Heart left ventricle (tissue), 16 donors: ENCODE results near the gene PHEX. TPM values are rescaled to one million over a fixed set of nuclear protein-coding genes. Genes with fewer than 3 reads are reported as not detected.

Experiments
- ATAC-seq, 4 donors: fragments of 200-7000 bp; cut with Tn5 transposase; one replicate each; pipeline ENCODE4 v1.9.1; 2020 to 2022; ENCODE audit warnings: moderate library complexity in 4 of 4, mild to moderate bottlenecking in 3 of 4, moderate number of reproducible peaks in 1 of 4
- DNase-seq, 5 donors: peaks; one replicate each; pipeline ENCODE4 v3.0.0-alpha.2; 2020
- H3K27ac ChIP-seq, 12 donors: fragments of 200-600 bp; sonication (generic) in 4 of 12; one replicate each; pipeline versions ENCODE4 v1.5.0 to v1.8.0; 2016 to 2022; ENCODE audit warnings: mild to moderate bottlenecking in 2 of 12
- H3K27me3 ChIP-seq, 9 donors: fragments of 200-600 bp; sonication (generic) in 2 of 9; one replicate each; pipeline versions ENCODE4 v1.5.1 to v1.8.0; 2016 to 2022; ENCODE audit warnings: mild to moderate bottlenecking in 3 of 9
- H3K36me3 ChIP-seq, 9 donors: fragments of 200-600 bp; sonication (generic) in 2 of 9; one replicate each; pipeline versions ENCODE4 v1.5.0 to v1.8.0; 2018 to 2022; ENCODE audit warnings: mild to moderate bottlenecking in 2 of 9
- H3K4me1 ChIP-seq, 12 donors: fragments of 200-600 bp; sonication (generic) in 4 of 12; one replicate each; pipeline versions ENCODE4 v1.5.0 to v1.8.0; 2016 to 2022; ENCODE audit warnings: mild to moderate bottlenecking in 3 of 12
- H3K4me3 ChIP-seq, 12 donors: fragments of 200-600 bp; sonication (generic) in 4 of 12; one replicate each; pipeline versions ENCODE4 v1.5.0 to v1.8.0; 2017 to 2022; ENCODE audit warnings: mild to moderate bottlenecking in 9 of 12, moderate library complexity in 4 of 12
- H3K9me3 ChIP-seq, 12 donors: fragments of 200-600 bp; sonication (generic) in 4 of 12; one replicate each; pipeline versions ENCODE4 v1.5.0 to v1.8.0; 2016 to 2022; ENCODE audit warnings: mild to moderate bottlenecking in 1 of 12
- POLR2A ChIP-seq, 2 donors: fragments of 450-650 bp; IDR thresholded peaks; one replicate each; pipeline ENCODE4 v1.6.1; 2017; ENCODE audit warnings: antibody characterized with exemption in 2 of 2, mild to moderate bottlenecking in 2 of 2, moderate library complexity in 2 of 2
- WGBS, 4 donors: extraction: QIAGEN DNeasy Blood & Tissue Kit in 2 of 4; methylation state at CpG; one replicate each; pipeline versions ENCODE4 v1.1.5 to v1.1.7; 2013 to 2018; 5-methylcytosine and 5-hydroxymethylcytosine counted together
- intact Hi-C, 10 donors: fragments of 100-400 bp; cut with DNase I; formaldehyde crosslinking; loops; one replicate each; pipeline versions ENCODE4 v1.11.1 to v1.14.2; 2022
- polyA plus RNA-seq, 2 donors: library from polyadenylated mRNA; stranded (reverse); fragments of 200-250 nt; gene quantifications; one replicate each; pipeline ENCODE4 v1.2.3, GENCODE V29; 2013
- total RNA-seq, 9 donors: library from RNA; depleted of rRNA in 2 of 9; stranded (reverse); fragments of >200 nt in 2 of 9; fragmentation: NEBNext Ultra II Directional in 3 of 9; extraction: Animal tissue kit (Norgen Biotek cat#: 25700) in 3 of 9; gene quantifications; one replicate each; pipeline versions ENCODE4 v1.1.0 to v1.2.4, GENCODE V29; 2016 to 2023
- TF ChIP-seq, protein P1 (sequence below), 12 donors: fragments of 200-600 bp; sonication (generic) in 4 of 12; IDR thresholded peaks; one replicate each; pipeline versions ENCODE4 v1.5.0 to v1.8.0; 2018 to 2022; ENCODE audit warnings: antibody characterized with exemption in 12 of 12, mild to moderate bottlenecking in 5 of 12
- donor health status: ischemic (EF 13 %, LVEDD 7.1; RV severe dilation, severe dysfunction).
- donor health status: healthy with polysubstance abuse.
- donor health status: DM: no; HTN: yes; CAD: no.
- donor health status: DM: no; HTN: no; CAD: no.
- donor health status: ischemic (EF 25% LVEDD 6.9; RV normal size, moderate dysfunction).
- donor health status: ischemic (EF 25% LVEDD 5.7; RV mildly dilated, moderate dysfunction).
- donor health status: healthy.
- donor health status: DM: yes; HTN: yes; CAD: no.
- donor health status: ischemic (EF 35%, LVEDD 5.7; RV mildly dilated, moderate dysfunction).
- donor health status: nonischemic (EF 11% LVEDD 7.7; RV severe dilation, severe dysfunction).
- donor health status: DM: yes; HTN: yes; CAD: no.
- donor health status: PGD.
- donor health status: ischemic (EF 29% LVEDD 5.4; RV normal size, mild dysfunction).
- donor health status: nonischemic (EF 23%, LVEDD 6.1; RV moderate dilation, normal function).

Gene PHEX
- total and polyA plus RNA-seq, 11 donors = 0.01 to 0.53 (median 0.23) TPM; not detected in 5

DNA sequence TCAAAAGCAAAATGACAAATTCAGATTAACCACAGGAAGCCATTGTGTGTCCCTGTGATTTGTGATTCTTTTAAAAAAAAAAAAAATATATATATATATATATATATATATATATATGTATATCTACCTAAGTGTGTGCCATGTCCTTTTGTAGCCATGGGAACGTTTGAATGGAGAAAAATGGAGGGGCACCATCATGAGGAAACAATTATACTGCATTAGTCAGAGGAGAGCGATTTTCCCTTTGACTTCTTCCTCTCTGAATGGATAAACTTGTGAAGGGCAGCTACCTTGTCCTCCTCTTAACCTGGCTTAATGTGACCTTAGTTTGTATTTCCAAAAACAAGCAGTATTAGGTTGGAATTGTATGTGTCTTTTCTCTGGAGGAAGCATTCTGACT, 217.2 kb downstream of the PHEX start:
- WGBS, 4 donors = 47 to 79% (median 64%) methylated on average over 2 of the region's 2 CpGs
- Histone ChIP-seq H3K27ac (no peak overlapping the region), H3K27me3 (peaks cover 0 to 4% (median 0%) of the 10 kb centered on the region in 9 donors), H3K4me1 (no peaks in the 10 kb centered on the region), H3K9me3 (no peaks in the 10 kb centered on the region), H3K4me3 (no peak overlapping the region), H3K36me3 (no peaks in the 10 kb centered on the region)
- ATAC-seq = no peak
- no peak for TF ChIP-seq POLR2A (IDR thresholded peaks at IDR 0.05)
- TF ChIP-seq, protein P1, sequence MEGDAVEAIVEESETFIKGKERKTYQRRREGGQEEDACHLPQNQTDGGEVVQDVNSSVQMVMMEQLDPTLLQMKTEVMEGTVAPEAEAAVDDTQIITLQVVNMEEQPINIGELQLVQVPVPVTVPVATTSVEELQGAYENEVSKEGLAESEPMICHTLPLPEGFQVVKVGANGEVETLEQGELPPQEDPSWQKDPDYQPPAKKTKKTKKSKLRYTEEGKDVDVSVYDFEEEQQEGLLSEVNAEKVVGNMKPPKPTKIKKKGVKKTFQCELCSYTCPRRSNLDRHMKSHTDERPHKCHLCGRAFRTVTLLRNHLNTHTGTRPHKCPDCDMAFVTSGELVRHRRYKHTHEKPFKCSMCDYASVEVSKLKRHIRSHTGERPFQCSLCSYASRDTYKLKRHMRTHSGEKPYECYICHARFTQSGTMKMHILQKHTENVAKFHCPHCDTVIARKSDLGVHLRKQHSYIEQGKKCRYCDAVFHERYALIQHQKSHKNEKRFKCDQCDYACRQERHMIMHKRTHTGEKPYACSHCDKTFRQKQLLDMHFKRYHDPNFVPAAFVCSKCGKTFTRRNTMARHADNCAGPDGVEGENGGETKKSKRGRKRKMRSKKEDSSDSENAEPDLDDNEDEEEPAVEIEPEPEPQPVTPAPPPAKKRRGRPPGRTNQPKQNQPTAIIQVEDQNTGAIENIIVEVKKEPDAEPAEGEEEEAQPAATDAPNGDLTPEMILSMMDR (IDR thresholded peaks at IDR 0.05) = no peak
- no peak for DNase-seq
- intact Hi-C loops = no loop called here

DNA sequence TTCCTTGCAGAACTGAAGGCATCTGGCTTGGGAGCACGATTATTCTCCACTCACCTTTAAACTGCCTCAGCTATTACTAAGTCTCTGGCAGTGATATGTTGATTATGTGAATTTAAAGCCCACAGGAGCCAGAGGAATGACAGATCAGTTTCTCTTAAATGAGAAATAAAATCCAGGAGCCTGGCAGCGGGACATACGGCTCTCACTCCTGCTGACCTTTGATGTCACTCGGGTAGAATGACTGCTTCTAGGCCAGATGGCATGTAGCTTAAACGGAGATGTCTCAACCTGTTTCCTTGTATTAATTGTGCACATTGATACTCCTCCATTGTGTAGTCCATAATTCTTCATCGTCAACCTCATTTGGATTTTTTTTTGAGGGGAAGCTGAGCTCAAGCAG, 236.6 kb downstream of the PHEX start:
- Histone ChIP-seq H3K27me3 (no peaks in the 10 kb centered on the region), H3K4me1 (no peaks in the 10 kb centered on the region), H3K9me3 (no peaks in the 10 kb centered on the region), H3K27ac (no peak overlapping the region), H3K4me3 (no peak overlapping the region), H3K36me3 (no peaks in the 10 kb centered on the region)
- ATAC-seq (no peak), DNase-seq (no peak)
- 62 to 83% (median 79%) methylated on average over 6 of the region's 6 CpGs for WGBS, 4 donors
- TF ChIP-seq, protein P1 (IDR thresholded peaks at IDR 0.05) = no peak
- no peak for TF ChIP-seq POLR2A (IDR thresholded peaks at IDR 0.05)
- intact Hi-C loops = no loop called here

DNA sequence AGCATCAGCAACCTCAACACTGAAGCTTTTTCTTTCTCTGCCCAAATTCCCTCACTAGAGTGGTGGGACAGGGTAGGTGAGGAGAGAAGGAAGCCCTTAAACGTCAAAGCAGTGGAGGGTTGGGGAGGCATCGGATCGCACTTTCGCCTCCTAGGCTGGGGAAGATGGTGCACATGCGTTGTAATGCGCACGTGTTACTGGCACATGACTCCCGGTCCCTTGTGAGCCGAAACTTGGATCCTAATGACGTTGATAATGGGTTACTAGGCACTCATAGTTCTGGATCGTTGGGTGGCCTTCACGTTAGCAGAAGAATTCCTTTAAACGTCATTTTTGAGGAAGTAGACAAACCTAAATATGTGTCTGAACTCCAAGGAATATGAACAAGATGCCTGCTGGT, 240.5 kb downstream of the PHEX start, which contains the start of gene CBLL2:
Gene CBLL2, plus strand, starts transcription at position 301 of the 400 bp plus-strand sequence. Its CDS starts 79 bp downstream, at position 380.
- Histone ChIP-seq H3K36me3 (no peaks in the 10 kb centered on the region), H3K4me3 (no peak within 1 kb of the TSS), H3K27ac (no peak within 1 kb of the TSS), H3K4me1 (no peaks in the 10 kb centered on the region), H3K27me3 (no peaks in the 10 kb centered on the region), H3K9me3 (no peaks in the 10 kb centered on the region)
- intact Hi-C loops = no loop called here
- ATAC-seq (no peak), DNase-seq (no peak)
- TF ChIP-seq POLR2A (IDR thresholded peaks at IDR 0.05) = no peak
- TF ChIP-seq, protein P1 (IDR thresholded peaks at IDR 0.05) = no peak
- 77 to 89% (median 88%) methylated on average over 13 of the region's 13 CpGs for WGBS, 4 donors

DNA sequence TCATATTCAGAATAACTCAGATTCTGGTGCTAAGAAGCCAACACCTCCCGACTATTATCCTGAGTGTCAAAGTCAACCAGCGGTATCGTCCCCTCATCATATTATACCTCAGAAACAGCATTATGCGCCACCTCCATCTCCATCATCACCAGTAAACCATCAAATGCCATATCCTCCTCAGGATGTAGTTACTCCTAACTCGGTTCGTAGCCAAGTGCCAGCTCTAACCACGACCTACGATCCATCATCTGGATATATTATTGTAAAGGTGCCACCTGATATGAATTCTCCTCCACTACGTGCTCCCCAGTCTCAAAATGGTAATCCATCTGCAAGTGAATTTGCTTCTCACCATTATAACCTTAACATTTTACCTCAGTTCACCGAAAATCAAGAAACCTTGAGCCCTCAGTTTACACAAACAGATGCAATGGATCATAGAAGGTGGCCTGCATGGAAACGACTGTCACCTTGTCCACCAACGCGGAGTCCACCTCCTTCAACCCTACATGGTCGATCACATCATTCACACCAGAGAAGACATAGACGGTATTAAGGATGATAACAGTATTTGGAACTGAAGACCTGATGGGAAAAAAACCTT, 241.7 kb downstream of the PHEX start:
- Histone ChIP-seq H3K27ac (no peak overlapping the region), H3K4me1 (no peaks in the 10 kb centered on the region), H3K36me3 (no peaks in the 10 kb centered on the region), H3K4me3 (no peak overlapping the region), H3K9me3 (no peaks in the 10 kb centered on the region), H3K27me3 (no peaks in the 10 kb centered on the region)
- TF ChIP-seq, protein P1 (IDR thresholded peaks at IDR 0.05) = no peak
- TF ChIP-seq POLR2A (IDR thresholded peaks at IDR 0.05) = no peak
- DNase-seq = no peak
- ATAC-seq = no peak
- intact Hi-C loops = no loop called here
- 85 to 94% (median 92%) methylated on average over 15 of the region's 15 CpGs for WGBS, 4 donors
